Midbrain (tissue), 1 donor: ENCODE results near the gene SMIM5.

Experiments used
- DNase-seq: peaks from one replicate; lab custom pipeline; 2025; lab: John Stamatoyannopoulos, UW

Gene SMIM5

DNA sequence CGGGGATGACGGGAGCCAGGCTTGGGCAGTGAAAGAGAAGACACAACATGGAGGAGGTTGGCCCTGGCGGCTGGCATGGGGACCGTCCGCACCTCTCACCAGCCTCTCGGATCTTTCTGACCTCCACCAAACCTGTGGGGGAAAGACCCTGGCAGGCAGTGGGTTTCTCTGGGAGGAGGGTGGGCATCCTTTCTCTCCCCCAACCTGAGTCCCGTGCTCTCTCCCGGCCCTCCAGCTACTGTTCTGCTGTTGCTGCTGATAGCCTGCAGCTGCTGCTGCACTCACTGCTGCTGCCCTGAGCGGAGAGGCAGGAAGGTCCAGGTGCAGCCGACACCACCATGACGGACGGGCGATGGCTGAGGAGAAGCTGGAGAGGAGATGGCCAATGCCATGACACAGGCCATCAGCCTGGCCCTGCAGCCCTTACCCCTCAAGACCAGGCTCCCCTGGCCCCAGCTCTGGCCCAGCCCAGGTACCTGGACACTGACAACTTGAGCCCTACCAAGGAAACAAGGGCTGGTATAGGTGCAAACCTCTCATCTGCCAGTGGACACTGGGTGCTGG, 7.4 kb downstream of the SMIM5 start:
- DNase-seq: no peak

DNA sequence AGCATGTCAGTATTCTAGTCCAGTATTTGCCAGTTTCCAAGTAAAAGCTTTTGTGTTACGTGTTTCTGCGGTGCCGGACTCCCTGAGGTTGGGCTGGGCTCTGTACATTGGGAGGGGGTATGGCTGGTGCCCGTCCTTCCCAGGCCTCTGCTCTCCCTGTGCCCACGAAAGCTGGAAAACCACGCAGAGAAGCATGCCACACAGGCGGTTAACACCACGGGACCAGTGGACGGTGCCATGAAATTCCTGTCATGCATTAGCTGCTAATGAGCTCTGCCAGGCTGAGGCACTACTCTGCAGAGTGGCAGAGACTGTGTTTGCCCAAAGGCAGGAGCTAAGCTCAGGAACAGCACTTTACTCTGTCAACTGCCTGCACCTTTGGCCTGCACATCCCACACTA, 8.1 kb downstream of the SMIM5 start:
- peak; percentile 14 for DNase-seq

DNA sequence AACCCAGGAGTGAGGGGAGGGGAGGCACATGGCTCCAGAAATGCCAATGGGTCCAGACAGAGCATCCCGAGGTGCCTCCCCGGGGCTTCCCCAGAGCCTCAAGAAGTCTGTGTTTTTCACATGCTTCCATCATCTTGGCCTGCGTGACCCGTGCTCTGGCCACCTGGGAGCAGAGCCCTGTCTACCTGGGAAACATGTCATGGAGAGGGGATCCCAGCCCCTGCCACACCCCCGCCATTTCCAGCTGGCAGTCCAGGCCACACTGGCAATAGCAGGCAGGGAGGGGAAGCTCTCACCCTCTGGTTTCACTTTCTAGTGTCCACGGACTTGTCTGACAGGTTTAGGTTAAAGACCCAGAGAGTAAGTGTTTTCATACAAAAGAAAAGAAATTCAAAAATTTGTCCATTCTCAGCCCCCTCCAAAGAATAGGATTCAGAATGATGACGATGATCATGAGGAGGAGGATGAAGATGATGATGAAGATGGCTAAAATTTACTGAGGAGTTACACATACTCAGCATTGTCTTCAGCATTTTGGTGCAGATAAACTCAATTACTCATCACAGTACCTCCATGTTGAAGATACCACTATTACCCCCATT, 9.0 kb downstream of the SMIM5 start:
- DNase-seq: no peak

DNA sequence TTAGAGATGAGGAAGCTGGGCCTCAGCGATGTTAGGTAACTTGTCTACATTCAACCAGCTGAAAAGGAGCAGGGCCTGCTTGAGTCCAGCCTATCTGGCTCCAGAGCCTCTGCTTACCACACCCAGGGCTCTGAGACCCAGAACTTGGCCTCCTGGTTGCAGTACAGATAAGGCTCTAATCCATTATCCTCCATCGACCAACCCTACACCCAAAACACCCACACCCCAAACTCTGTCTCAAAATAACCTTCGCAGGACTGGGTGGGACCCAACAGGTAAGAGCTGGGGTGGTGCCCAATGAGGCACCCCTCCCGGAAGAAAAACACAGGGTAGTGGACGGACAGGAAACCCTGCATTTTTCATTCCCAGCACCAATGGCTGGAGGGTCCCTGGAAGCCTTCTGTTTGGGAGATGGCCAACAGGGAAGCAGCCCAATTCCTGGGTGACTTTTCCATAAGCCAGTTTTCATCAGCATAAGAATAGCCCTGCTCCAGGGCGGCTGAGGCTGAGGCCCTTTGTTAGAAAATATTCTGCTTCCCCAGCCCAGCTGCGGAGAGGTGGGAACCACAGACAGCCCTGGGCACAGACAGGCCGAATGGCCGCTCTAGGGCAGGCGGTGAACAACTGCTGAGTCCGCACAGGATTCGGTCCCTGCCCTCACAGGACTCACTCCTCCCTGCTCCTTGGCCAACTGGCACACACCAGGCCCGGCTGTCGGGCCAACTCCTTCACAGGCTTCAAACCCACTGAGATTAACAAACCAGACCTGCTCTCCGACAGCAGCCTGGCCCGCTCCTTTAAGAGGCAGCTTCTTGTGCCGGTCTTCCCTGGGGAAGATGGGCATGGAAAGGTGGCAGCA, 9.8 kb downstream of the SMIM5 start:
- no peak for DNase-seq

DNA sequence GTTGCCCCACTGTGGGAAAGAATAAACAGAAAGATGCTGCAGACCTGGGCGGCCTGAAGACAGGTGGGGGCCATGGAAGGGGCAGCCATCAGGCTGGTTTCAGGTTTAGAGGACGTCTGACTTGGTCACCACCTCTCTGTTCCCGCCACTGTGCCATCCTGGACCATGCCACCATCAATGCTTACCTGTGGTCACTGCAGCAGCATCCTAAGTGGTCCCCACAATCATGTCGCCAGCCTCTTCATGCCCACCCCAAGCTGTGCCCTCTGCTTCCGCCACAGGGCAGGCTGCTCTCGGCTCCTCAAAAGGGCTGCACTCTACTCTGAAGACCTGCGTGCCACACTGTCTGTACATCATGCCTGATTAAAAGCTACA, 10.4 kb downstream of the SMIM5 start:
- no peak for DNase-seq

DNA sequence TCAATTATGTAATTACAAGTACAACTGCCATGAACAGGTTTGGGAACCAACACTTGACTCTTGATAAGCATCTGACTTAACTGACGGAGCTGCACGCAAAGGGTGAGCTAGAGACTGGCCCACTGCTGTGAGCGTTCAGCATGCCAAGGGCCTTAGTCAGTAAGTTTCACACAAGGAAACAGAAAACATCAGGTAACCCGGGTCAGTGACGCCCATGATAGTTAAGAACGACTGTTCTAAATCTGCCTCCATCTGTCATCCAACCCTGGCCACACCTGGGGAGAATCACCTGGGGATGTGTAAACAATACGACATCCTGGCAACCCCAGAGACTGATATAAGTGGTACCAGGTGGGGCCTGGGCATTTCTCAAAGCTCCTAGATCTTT, 12.3 kb downstream of the SMIM5 start:
- no peak for DNase-seq

DNA sequence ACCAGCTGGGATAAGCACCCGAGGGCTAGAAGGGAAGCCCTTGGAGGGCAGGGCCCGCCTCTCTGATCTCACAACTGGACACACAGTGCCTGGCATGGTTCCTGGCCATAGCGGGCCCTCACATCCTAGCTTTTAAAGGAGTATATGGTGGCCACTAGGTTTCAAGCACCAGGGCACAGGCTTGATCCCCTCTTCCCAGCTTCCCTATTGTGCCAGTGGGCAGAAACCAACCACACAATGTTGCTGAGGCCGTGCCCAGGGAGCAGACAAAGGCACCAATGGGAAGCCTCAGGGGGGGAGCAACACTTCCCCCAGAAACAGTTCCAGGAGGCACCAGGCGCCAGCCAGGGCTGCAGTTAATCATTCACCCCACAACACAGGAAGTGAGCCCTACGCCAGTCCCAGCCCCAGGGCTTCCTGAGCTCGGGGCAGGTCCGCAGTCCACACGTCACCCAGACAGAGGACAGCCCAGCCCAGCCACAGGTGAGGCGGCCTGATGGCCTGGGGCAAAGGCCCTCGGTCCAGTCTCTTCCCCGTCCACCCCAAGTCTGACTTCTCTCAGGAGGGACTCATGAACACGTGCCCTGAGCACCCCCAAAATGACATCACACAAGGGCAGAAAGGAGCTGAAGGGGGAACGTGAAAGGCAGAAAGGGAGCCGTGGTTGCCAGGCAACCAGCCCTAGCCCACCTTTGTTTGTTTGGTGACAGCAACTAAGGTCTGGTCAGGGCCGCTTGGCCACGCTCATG, 12.8 kb downstream of the SMIM5 start:
- peak; percentile 88 for DNase-seq

DNA sequence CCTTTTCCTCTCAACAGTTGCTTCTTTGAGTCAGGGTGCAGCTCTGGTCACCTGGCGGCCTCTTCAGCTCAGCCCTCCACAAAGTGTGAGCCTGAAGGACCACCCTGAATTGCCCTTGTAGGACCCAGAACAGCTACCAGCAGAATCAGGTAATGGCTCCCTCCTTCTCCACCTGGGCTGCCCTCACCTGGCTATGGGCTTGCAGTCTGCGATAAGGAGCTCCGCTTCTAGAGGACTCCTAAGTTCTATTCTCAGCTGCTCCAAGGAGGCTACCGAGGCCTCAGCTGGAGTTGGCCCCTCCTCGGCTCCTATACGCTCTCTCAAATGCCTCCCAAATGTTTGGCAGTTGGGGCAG, 13.4 kb downstream of the SMIM5 start:
- DNase-seq: no peak

DNA sequence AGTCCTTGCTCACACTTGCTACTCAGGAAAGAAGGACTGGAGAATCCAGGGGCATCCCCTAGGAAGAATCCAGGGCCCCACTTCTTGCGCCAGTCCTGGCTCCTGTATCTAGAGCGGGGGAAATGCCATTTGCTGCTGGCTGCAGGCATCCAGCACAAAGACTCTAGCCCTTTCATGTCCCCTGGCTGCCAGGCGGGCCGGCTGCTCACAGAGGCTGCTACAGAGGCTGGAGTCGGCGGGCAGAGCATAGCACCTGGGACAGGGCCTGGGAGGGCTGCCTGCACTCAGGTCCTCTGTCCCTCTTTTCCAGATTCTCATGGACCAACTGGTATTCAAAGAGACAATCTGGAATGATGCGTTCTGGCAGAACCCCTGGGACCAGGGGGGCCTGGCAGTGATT, 13.8 kb downstream of the SMIM5 start:
- DNase-seq: no peak

DNA sequence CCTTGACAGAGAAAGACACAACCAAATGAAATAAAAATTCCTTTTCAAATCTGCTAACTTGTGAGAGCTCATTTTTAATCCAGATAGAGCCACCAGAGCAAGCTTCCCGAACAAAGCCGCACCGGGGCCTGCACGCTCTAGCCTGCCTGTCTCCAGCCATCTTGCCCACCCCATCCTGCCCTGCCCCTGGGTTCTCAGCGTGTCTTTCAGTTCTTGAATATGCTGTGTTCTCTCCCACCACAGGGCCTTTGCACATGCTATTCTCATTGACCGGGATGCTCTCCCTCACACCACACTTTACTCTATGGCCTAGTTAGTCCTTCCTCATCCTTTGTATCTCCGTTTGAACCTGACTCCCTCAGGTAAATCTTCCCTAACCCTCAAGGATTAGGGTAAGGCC, 14.7 kb downstream of the SMIM5 start:
- DNase-seq: no peak

DNA sequence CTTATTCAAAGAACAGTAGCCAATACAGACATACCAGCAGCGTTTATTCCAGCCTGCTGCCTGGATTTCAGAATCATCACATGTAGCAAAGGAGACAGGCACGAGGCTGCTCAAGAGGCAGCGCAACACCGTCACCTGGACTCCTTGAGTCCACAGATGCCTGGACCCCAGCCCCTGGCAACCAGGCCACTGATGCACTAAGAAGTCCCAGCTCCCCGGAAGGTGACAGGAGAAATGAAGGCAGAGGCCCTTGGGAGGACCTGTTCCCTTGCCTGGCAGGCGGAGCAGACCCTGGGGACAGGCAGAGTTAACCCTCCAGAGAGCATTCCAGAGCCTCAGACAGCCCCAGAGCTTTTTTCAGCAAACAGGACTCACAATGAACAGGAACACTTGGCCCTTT, 16.5 kb downstream of the SMIM5 start:
- no peak for DNase-seq

DNA sequence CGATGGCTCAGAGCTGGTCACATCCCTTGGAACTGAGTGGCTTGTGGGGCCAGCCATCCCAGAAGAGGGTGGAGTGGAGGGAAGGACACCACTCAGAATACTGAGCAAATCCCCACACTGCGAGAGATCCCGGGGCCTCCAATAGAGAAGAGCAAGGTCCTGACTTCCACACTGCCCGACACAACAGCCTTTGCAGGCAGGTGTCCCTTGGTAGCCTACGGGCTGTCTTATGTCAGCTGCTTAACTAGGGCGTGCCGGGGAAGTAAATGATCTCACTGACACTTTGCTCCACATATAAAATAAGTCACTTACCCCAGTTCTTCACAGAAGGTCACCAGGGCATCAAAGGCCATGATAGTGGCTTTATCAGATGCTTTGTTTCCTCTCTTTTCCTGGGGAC, 17.6 kb downstream of the SMIM5 start:
- DNase-seq: no peak

DNA sequence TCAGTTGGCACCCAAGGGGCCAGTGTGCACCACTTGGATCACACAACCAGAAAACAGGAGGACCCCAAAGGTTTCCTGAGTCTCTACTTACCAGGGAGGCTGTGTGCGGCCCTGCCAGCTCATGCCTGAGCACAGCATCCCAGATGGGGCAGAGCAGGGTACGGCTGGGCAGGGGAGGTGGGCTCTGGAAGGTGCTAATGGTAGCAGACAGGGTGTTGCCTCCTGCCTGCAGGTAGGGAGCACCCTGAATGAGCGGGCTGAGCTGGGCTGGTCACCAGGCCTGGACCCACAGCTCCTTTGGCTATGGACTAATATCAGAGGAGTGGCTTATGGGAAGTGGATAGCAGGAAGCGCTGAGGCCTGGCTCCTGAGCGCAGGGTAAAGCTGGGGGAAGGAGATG, 19.1 kb downstream of the SMIM5 start:
- no peak for DNase-seq

DNA sequence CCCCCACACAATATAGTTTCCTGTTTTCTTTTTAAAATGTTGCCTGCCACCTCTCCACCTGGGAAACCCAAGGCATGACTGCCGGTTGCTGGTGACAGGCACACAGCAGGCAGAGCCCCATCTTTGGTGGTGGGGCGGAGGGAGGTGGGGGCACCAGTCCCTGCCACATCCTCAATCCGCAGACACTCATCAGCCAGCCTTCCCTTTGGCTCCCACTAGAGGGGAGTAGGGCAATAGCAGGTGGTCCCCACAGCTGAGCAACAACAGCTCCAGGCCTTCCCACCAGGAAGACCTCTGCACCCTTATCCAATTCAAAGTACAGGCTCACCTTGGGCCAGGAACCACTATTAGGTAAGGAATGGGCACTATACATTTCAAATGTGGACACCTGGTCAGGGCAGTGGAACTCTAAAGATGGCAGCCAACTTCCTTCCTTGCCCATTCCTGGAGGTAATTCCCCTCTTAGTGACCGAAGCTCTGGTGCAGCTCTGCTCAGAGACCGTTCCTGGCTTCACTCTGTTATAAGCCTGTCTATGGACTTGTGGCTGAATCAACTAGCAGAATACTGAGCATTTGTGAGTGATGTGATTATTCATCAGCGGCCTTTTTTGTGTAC, 19.8 kb downstream of the SMIM5 start:
- no peak for DNase-seq

DNA sequence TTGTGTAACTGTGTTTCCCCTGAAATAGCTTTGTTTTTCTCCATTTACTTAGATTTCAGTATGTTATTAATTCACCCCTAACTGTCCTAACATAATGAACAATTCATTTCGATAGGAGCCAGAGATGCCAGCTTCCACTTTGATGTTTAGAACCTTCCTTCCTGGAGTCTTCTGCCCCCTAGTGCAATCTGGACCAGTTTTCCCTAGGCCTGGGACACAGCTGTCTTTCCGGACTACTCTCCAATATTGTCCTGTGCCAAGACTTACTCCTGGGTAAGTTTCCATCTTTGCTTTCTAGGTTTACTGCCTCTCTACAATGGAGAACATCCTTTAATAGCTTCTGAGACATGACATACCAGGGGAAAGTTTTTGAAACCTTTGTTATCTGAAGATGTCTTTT, 20.9 kb downstream of the SMIM5 start:
- DNase-seq: peak; percentile 47

DNA sequence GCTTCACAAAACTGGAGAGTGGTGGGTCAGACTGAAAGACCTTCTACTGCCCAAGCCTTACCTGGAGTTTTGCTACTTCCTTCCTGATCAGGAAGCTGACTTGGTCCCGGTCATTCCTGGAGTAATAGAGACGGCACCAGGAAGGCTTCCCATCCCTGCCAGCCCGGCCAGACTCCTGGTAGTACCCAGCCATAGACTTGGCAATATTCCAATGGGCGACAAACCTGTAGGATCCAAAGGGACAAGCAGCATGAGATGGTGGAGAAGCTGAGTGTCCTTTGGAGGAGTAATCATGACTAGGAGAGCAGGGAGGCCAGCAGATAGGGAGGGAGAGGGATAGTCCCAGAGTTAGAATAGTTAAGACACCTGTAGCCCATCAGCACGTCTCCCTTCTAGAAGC, 25.0 kb downstream of the SMIM5 start:
- DNase-seq: no peak

DNA sequence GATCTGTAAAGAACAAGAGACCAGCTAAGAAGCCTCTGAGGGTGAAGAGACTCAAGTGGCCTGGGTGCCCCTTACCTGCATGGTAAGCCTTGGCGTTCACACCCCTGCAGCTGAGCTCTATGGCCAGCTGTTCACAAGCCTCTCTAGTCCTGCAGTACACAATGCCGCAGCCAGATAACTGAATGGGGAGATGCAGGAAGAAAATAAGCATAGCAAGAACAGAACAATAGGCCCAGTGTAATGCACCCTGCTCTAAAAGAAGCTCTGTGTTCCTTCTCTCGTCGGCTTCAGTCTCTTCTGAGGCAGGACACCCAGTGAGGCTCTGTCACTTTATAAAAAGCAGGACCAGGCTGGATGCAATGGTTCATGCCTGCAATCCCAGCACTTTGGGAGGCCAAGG, 28.3 kb downstream of the SMIM5 start:
- peak; percentile 85 for DNase-seq

DNA sequence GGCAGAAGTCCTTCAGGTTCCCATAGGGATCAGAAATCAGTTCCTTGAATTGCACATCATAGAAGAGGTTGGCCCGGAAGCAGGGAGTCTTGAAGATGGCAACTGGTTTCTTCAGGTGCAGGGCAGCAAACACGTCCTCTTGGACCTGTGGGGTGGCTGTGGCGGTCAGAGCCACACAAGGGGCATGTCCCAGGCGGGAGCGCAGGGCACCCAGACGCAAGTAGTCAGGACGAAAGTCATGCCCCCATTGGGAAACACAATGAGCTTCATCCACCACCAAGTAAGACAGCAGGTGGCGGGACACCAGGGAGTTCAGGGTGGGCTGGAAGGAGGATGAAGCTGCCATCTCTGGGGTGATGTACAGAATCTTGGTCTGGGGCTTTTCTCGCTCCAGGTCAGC, 29.3 kb downstream of the SMIM5 start:
- no peak for DNase-seq

DNA sequence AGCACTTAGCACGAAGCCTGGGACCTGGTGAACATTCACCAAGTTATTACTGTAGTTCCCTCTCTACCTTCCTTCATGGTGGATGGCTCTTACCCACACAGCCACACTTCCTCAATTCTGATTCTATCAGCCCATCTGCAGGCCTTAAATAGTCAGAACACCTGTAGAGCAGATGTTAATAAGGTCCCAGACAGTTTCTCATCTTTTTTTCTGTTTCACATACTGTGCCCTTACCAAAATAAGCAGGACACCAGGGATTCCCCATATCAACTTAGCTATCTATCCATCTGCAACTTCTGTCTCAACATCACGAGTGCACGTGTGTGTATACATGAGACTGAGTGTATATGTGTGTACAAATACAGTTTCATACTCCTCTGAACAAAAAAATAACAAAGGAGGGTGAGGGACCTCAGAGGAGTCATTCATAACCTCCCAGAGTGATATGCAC, 30.9 kb downstream of the SMIM5 start:
- no peak for DNase-seq

DNA sequence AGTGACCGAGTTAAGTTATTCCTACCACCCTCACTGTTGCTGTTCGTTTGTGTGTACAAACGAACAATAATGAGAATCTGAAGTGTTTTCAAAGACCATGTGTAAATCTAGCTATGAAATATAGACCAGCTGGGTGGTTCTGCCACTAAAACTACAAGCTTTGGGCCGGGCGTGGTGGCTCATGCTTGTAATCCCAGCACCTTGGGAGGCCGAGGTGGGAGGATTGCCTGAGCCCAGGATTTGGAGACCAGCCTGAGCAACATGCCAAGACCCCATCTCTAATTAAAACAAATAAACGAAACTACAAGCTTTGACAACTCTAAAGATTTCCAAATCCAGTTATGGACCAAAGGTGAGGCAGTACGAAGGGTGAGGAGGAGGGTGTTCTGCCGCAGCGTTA, 32.7 kb downstream of the SMIM5 start:
- no peak for DNase-seq

DNA sequence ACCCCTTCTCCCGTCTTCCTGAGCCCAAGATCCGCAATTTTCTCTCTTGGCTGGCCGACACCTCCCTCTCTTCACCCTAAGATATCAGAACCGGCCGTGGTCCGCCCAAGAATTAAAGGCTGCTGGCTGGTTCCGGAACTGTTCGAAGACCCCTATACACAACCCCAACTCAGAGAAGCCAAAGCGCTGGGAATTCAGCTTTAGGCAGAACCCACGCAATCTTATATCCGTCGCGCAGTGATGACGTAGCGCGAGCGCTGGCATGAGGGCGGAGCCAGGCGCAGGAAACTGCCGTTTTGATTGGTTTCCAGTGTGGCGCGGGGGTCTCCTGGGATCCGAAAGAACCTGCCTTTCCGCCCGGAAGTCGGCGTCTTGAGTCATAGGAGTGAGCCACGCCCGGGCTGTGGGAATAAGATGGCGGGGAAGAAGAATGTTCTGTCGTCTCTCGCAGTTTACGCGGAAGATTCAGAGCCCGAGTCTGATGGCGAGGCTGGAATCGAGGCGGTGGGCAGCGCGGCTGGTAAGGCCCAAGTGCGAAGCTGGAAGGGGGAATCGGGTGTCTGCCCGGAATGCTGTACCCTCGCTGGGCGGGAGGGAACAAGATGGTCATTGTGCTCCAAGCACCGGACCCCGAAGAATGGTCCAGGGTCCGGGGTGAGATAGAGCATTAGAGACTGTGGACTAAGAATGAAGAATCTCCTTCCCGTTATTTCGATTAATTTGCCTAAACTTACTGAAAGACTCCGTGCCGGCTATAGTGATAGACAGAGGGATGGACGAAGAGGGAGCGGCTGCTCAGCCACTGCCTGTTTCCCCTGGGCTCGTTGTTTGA, 33.9 kb downstream of the SMIM5 start, which contains the start of the genes RECQL5 and SAP30BP:
TSS of gene RECQL5 (minus strand) at position 196 of the 832 bp plus-strand sequence. CDS start 597 bp downstream, outside the sequence.
TSS of gene SAP30BP (plus strand) at position 380 of the 832 bp plus-strand sequence. CDS start at position 415, 35 bp downstream.
- DNase-seq: peak; percentile 98
